H1 (cell line): Measurements from ENCODE around the gene DPP8. TPM values are rescaled to one million over a fixed set of nuclear protein-coding genes. Genes with fewer than 3 reads are reported as not detected.

Experiments
- BCL11A ChIP-seq, 2 experiments: IDR thresholded peaks; one replicate each; pipeline ENCODE4 v1.6.1; 2011; ENCODE audit warnings: low read depth in 2 of 2, low read length in 2 of 2, mild to moderate bottlenecking in 2 of 2
- CHD7 ChIP-seq: fragments of 300-600 bp; sonication (generic); IDR thresholded peaks from 2 replicates; pipeline ENCODE4 v1.7.1; 2012; ENCODE audit warnings: low read length, moderate library complexity, mild to moderate bottlenecking, inconsistent platforms; ENCODE audit not compliant: insufficient replicate concordance
- RXRA ChIP-seq: IDR thresholded peaks from 2 replicates; pipeline ENCODE4 v1.6.1; 2011; ENCODE audit warnings: low read depth, mild to moderate bottlenecking, low read length, moderate library complexity; ENCODE audit not compliant: insufficient read depth
- SIN3A ChIP-seq, 2 experiments: IDR thresholded peaks in 1 of 2; conservative IDR thresholded peaks in 1 of 2; 2 replicates each; pipeline ENCODE4 v1.6.1; 2011 to 2012; ENCODE audit warnings: low read length in 2 of 2, improper control_type of control experiment in 1 of 2, low read depth in 1 of 2, mild to moderate bottlenecking in 1 of 2
- ZNF274 ChIP-seq: IDR thresholded peaks from 2 replicates; pipeline ENCODE4 v1.7.0; 2012; ENCODE audit warnings: low read length, borderline replicate concordance; ENCODE audit errors: extremely low read depth
- polyA plus RNA-seq, 7 experiments: library from polyadenylated mRNA; depleted of rRNA in 3 of 7; stranded (reverse) in 5 of 7; unstranded in 2 of 7; fragments of >200 nt in 5 of 7; fragments of 200-250 nt in 2 of 7; gene quantifications; 1 replicate in 5 of 7; 2 replicates in 1 of 7; 4 replicates in 1 of 7; pipeline versions ENCODE4 v1.2.1 to v1.2.3, GENCODE V29; 2011 to 2013; ENCODE audit warnings: missing spikeins in 2 of 7, mixed read lengths in 2 of 7
- total RNA-seq: library from RNA; stranded (reverse); fragmentation: NEBNext Ultra II Directional; extraction: Animal tissue kit (Norgen Biotek cat#: 25700); gene quantifications from 2 replicates; pipeline ENCODE4 v1.2.1, GENCODE V29; 2021

Gene DPP8
- total and polyA plus RNA-seq, 2 of the 8 experiments (the other 6 are each of a cell fraction or from before 2014, with no cell fraction given): 9.9 to 26.0 TPM

- TF ChIP-seq CHD7 (no peak), BCL11A (IDR thresholded peaks at IDR 0.05; ENCODE audit: low read depth in 2 of 2, low read length in 2 of 2) (no peak), RXRA (no peak), SIN3A (conservative IDR thresholded peaks at IDR 0.05 in 1 of 2, IDR thresholded peaks at IDR 0.05 in 1 of 2; ENCODE audit: low read depth in 1 of 2, low read length in 2 of 2) (no peak), ZNF274 (no peak)
Observed at GRCh38 chr15:65512189-65512588, 5.3 kb downstream of the DPP8 start (continued).
